NCI-H1417 treated with DMSO at 0.1 percent for 48 hours (cell line): ENCODE measurements around the gene ABL2.
"Not testable (repeated sequence)": the region's sequence is repeated elsewhere in the genome, so short reads cannot be mapped to it uniquely, and the experiment has no call there.

Experiments
- DNase-seq: peaks from one replicate; lab custom pipeline; 2025; lab: John Stamatoyannopoulos, UW

Gene ABL2

GRCh38 chr1:179217943-179218507, 11.5 kb downstream of the ABL2 start:
- DNase-seq, result no peak

- DNase-seq, result not testable (repeated sequence)
Observed at GRCh38 chr1:179213317-179213716, 16.2 kb downstream of the ABL2 start.

DNA sequence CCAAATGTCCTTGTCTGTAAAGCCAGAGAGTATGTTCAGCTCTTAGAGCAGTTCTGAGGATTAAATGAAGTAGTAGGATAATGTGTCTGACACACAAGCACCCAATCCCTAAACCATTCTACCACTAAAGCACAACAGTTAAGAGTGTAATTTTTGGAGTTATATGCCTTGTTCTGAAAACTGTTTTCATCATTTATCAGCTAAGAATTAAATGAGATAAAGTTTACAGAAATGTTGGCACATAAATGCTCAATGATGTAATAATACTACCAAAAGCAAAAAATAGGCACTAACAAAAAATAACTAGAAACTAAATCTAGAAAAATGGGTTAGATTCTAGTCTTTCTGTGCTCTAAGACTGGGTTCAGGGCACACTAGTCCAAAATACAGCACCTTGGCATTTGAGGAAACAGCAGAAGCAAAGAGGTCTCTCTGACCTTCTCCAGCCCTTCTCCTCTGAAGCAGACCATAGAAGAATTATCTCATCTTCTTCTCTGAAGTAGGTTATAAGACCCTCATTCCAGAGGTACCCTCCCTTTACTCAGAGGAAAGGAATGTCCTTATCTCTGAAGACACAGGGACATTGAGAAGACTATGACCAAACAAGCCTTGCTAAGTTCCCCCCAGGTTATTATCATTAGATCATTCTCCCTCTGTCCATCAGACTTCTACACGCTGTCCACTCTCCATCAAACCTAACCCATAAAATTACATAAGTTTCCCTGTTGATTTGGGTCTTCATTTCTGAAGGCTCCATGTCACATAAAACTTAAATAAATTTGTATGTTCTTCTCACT, 20.6 kb downstream of the ABL2 start:
- no peak for DNase-seq

DNA sequence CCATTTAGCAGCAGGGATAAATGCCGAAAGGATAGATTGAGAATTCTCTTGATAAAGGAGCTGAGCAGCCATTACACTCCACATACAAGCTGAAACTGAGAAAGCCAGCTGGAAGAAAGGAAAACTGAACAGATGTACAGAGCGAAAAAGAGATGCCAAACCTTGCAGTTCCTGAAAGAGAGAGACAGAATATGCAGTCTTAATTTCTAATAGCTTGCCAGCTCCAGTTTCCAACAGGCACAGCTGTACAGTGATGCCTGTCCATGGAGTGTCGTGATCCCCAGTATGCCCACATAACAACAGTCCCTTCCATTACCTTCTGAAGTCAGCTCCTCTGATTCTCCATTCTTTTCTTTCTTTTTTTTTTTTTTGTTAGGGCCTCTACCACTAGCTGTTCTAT, 22.7 kb downstream of the ABL2 start:
- DNase-seq, result no peak

DNA sequence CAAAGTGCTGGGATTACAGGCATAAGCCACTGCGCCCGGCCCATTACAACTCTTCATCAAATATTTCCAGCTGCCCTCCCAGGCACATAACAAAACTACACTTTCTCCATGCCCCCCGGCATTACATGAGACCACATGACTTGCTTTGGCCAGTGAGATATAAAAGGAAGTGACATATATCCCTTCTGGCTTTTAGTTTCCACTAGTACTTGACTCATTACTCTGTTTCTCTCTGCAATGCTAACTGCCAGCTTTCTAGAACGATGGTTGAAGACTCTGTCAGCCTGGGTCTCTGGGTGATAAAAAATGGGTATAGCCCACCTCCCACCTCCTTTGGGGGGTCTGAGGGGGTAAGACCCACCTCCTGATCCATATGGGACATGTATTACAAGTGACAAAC, 24.2 kb downstream of the ABL2 start:
- no peak for DNase-seq

DNA sequence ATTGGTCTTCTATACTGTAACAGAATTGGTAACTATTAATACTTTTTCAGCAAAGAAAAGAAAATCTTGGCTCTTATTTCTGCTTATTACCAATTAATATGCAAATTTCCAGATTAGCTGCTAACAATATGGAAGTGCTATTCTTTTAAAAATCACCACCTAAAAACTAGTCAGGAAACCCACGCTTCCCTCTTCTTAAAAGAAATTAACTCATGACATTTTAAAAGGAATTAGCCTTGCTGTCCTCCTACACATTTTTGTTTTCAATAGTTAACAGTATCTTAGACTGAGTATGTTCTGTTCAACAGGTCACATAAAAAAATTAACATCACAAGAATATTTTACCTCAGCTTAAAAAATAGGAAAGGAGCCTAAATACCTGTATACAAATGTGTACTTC, 27.3 kb downstream of the ABL2 start:
- no peak for DNase-seq

- no peak for DNase-seq
Observed at GRCh38 chr1:179200586-179200985, 28.9 kb downstream of the ABL2 start.

DNA sequence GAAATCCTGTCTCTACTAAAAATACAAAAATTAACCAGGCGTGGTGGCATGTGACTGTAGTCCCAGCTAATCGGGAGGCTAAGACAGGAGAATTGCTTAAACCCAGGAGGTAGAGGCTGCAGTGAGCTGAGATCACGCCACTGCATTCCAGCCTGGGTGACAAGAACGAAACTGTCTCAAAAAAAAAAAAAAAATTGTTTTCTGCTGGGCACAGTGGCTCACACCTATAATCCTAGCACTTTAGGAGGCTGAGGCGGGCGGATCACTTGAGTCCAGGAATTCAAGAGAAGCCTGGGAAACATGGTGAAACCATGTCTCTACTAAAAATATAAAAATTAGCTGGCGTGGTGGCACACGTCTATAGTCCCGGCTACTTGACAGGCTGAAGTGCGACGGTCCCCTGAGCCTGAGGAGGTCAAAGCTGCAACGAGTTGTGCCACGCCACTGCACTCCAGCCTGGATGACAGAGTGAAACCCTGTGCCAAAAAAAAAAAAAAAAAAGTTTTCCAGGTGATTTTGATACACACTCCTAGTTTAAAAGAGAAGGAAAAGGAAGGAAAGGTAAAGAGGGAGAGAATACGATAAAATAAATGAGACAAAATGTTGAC, 31.7 kb downstream of the ABL2 start:
- DNase-seq, result no peak

- DNase-seq, result not testable (repeated sequence)
Observed at GRCh38 chr1:179195857-179196256, 33.6 kb downstream of the ABL2 start.

DNA sequence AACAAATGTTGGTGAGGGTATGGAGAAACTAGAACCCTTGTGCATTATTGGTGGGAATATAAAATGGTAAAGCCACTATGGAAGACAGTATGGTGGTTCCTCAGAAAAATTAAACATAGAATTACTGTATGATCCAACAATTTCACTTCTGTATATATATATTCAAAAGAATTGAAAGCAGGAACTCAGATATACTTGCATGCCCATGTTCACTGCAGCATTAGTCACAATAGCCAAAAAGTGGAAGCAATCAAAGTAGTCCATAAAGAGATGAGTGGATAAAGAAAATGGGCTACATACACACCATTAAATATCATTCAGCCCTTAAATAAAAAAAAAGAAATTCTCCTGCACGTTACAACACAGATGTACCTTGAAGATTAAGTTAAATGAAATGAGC, 34.1 kb downstream of the ABL2 start:
- no peak for DNase-seq

GRCh38 chr1:179194068-179194537, 35.4 kb downstream of the ABL2 start:
- DNase-seq, result no peak

GRCh38 chr1:179190861-179191260, 38.6 kb downstream of the ABL2 start:
- DNase-seq, result no peak

DNA sequence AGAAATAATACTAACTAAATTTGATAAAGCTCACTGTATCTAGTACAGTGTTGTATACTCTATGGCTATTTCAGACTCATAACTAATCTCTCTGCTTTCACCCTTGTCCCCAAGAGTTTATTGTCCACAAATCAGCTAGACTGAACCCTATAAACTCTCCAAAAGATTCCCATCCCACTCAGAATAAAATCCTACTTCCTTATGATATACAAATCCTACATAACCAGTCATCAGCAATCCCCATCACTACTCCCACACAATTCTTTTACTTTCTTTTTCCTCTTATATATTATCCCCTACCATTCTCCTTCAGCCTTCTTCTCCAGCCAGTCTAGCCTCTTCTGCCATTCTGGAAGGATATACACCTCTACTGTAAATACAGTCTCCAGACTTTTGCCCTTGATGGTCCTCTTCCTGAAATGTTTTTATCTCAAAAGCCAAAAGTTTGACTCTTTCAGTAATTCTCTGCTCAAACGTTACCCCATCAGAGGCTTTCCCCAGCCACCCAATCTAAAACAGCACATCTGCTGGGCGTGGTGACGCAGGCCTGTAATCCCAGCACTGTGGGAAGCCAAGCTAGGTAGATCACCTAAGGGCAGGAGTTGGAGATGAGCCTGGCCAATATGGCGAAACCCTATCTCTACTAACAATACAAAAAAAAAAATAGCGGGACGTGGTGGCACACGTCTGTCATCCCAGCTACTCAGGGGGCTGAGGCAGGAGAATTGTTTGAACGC, 41.6 kb downstream of the ABL2 start:
- DNase-seq, result no peak

- DNase-seq, result no peak
Observed at GRCh38 chr1:179187043-179187442, 42.4 kb downstream of the ABL2 start.

- no peak for DNase-seq
Observed at GRCh38 chr1:179184403-179184802, 45.1 kb downstream of the ABL2 start.

DNA sequence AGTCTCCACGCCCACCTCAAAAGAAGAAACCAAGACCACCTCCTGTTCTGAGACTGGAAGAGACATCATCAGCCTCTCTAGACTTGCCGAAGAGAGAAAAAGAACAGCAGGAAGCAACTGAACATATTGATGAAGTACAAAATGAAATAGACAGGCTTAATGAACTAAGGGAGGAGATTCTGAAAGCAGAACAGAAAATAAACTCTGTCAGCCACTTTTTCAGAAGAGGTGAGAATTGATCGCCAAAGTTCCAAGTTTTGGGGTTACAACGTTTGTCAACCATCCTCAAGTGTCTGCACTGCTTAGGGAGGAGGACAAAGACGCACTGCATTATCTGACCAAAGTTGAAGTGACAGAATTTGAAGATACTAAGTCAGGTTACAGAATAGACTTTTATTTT, 45.6 kb downstream of the ABL2 start:
- no peak for DNase-seq

GRCh38 chr1:179178950-179179349, 50.5 kb downstream of the ABL2 start:
- no peak for DNase-seq

DNA sequence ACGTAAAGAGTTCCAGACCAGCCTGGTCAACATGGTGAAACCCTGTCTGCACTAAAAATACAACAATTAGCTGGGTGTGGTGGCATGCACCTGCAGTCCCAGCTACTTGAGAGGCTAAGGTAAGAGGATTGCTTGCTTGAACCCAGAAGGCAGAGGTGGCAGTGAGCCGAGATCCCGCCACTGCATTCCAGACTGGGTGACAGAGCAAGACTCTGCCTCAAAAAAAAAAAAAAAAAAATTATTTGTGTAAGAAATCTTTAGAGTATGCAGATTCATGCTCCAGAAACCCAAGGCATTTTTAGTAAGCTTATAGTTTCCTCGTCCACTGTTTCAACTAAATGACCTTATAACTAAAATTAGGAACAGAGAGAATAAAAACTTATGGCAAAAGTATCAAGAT, 51.3 kb downstream of the ABL2 start:
- no peak for DNase-seq

GRCh38 chr1:179177615-179178014, 51.9 kb downstream of the ABL2 start:
- no peak for DNase-seq

DNA sequence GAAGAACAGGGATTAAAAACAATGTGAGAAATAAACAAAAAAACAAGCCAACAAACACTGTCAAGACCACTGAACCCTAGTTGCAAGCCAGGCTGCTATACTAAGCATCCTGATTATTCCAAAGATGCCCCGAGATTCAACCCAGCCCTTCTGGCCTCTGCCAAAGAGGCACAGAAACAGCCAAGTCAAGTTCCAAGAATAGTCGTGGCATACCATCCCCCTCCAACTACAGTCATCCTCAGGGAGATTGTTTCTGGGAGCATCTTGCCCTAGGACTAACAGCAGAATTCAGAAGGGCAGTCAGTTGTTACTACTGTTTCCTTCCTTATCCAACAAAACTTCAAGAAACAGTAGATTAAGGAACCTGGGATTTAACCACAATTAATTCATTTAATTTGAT, 52.3 kb downstream of the ABL2 start:
- DNase-seq, result no peak

DNA sequence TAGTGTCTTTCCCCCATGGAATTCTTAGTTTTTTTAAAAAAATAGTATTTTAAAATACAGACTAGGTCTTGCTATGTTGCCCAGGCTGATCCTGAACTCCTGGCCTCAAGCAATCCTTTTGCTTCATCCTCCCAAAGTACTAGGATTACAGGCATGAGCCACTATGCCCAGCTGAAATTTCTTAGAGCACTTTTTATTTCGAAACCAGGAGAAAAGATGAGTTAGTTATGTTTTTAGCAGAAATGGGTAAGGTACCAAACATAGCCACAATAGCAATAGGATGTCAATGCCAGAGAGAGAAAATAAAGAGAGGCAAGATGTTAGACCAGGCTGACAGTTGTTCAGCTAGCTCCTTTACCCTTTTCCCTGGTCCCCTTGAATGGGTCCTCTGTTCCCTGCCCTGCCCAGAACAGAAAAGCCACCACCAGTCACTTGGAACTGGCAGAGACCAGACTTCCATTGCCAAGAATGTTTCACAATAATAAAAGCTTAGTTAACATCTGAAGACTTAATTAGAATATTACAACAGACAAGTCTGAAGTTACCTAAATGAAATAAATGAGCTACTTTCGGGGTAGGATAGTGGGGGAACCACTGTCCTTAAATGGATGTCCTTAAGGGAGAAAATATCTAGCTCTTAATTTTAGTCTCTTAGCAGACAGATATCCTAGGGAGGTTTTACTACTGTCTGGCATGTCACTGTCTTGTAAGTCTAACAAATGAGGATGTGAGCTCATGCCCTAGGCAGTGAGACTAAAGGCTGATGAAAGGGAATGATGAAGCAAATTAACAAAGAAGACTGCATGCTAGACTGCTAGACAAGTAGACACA, 54.3 kb downstream of the ABL2 start:
- no peak for DNase-seq

- DNase-seq, result not testable (repeated sequence)
Observed at GRCh38 chr1:179170468-179170770, 59.1 kb downstream of the ABL2 start.
